Measurements from ENCODE around the gene AK2.

Gene AK2

DNA sequence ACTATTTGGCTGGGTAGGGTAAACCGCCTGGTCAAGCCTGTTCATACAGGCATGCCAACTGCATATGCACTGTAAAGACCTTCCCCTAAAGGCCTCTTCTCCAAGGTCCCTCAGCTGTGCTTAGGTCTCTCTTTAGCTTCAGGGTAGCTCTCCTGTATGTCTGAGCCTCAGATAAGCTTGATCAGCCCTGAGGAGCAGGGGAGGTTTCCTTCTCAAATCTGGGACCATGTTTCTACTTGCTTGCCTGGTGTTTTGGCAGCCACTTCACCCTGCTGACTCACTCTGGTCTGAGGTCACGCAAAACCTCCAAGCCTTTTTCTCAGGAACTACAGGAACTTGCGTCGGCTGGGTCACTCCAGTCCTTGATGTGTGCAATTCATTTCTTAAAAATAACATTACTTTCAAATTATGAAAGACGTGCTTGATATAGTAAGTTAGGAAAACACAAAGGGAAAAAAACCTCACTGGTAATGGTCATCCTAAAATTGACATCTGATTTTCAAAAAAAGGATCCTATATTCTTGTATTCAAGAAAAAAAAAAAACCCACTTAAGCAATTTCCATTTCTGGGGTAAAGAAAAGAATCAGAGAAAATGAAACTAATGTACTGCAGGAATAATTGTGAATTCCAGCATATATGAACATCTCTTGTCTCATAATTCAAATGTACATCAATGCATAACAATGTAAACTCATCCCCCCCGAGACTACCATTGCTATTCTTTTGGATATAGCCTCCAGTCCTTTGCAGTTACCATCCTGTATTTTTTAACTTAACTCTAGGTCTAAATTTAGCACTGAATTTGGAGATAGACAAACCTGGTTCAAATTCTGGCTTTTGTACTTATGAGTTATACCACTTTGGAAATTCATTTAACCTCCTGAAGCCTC, 47.3 kb downstream of the AK2 start:
- no peak overlapping the region for H3K4me3 ChIP-seq (ENCODE audit: low read depth, low read length)
- H3K9me3 ChIP-seq (ENCODE audit: control insufficient read depth, insufficient read depth, low read depth, low read length), result no peaks in the 10 kb centered on the region
- TF ChIP-seq WT1 (tag by site-specific recombination; IDR thresholded peaks at IDR 0.05), result no peak
- no peak for TF ChIP-seq ZNF777 (tag by site-specific recombination; IDR thresholded peaks at IDR 0.05; ENCODE audit: borderline replicate concordance)
- no peak for TF ChIP-seq ZNF561 (tag by site-specific recombination; IDR thresholded peaks at IDR 0.05; ENCODE audit: borderline replicate concordance)
- no peak for TF ChIP-seq ZNF146 (tag by site-specific recombination; IDR thresholded peaks at IDR 0.05)
- peak; percentile 66; the same call in 1 of the 2 replicates for TF ChIP-seq ZNF600 (tag by site-specific recombination; IDR thresholded peaks at IDR 0.05)
- TF ChIP-seq ZNF248 (tag by site-specific recombination; IDR thresholded peaks at IDR 0.05), result no peak
- TF ChIP-seq ZBTB6 (tag by site-specific recombination; IDR thresholded peaks at IDR 0.05), result no peak
- no peak for TF ChIP-seq ZNF426 (tag by site-specific recombination; IDR thresholded peaks at IDR 0.05)
- no peak for TF ChIP-seq ZNF133 (tag by site-specific recombination; IDR thresholded peaks at IDR 0.05)
- TF ChIP-seq, protein P1, sequence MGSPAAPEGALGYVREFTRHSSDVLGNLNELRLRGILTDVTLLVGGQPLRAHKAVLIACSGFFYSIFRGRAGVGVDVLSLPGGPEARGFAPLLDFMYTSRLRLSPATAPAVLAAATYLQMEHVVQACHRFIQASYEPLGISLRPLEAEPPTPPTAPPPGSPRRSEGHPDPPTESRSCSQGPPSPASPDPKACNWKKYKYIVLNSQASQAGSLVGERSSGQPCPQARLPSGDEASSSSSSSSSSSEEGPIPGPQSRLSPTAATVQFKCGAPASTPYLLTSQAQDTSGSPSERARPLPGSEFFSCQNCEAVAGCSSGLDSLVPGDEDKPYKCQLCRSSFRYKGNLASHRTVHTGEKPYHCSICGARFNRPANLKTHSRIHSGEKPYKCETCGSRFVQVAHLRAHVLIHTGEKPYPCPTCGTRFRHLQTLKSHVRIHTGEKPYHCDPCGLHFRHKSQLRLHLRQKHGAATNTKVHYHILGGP (tag by site-specific recombination; IDR thresholded peaks at IDR 0.05), result no peak
- TF ChIP-seq ZNF362 (tag by site-specific recombination; IDR thresholded peaks at IDR 0.05), result no peak
- TF ChIP-seq SALL2 (tag by site-specific recombination; IDR thresholded peaks at IDR 0.05; ENCODE audit: borderline replicate concordance), result no peak
- TF ChIP-seq SP7 (tag by site-specific recombination; IDR thresholded peaks at IDR 0.05), result 0 out of 2 replicates have a peak, but pooled peaks have one; percentile 26
- TF ChIP-seq FEZF1 (tag by site-specific recombination; IDR thresholded peaks at IDR 0.05), result no peak
- TF ChIP-seq HOXD13 (CRISPR knock-in tag; IDR thresholded peaks at IDR 0.05; ENCODE audit: borderline replicate concordance), result no peak
- no peak for TF ChIP-seq ZNF48 (tag by site-specific recombination; IDR thresholded peaks at IDR 0.05)
- TF ChIP-seq ZNF366 (tag by site-specific recombination; conservative IDR thresholded peaks at IDR 0.05), result 0 out of 2 replicates have a peak, but pooled peaks have one; percentile 35
- 0 out of 2 replicates have a peak, but pooled peaks have one; percentile 21 for TF ChIP-seq ZNF184 (tag by site-specific recombination; IDR thresholded peaks at IDR 0.05)
- TF ChIP-seq ZBTB17 (tag by site-specific recombination; IDR thresholded peaks at IDR 0.05), result peak; percentile 55
- no peak for TF ChIP-seq ZNF174 (tag by site-specific recombination; IDR thresholded peaks at IDR 0.05)
- peak; percentile 54; the same call in 1 of the 2 replicates for TF ChIP-seq ZNF629 (tag by site-specific recombination; IDR thresholded peaks at IDR 0.05)
- no peak for TF ChIP-seq SCRT2 (tag by site-specific recombination; IDR thresholded peaks at IDR 0.05)
- ChIA-PET CTCF (no interaction called here), POLR2A (interaction anchor here (0.5 to 1.5 kb wide), 2 partner anchors 24 to 1167 kb away, joined by 3 to 4 read pairs; no protein-coding TSS in a partner anchor)
- no peak overlapping the region for H3K27ac ChIP-seq (ENCODE audit: extremely low read depth, low read depth, low read length)
- no peaks in the 10 kb centered on the region; the same call in 1 of the 2 replicates for H3K4me1 ChIP-seq (ENCODE audit: control insufficient read depth, insufficient read depth, low read length)
- H3K36me3 ChIP-seq (ENCODE audit: control insufficient read depth in 2 of 2, insufficient read depth in 1 of 2, low read length in 2 of 2), result no peaks in the 10 kb centered on the region

DNA sequence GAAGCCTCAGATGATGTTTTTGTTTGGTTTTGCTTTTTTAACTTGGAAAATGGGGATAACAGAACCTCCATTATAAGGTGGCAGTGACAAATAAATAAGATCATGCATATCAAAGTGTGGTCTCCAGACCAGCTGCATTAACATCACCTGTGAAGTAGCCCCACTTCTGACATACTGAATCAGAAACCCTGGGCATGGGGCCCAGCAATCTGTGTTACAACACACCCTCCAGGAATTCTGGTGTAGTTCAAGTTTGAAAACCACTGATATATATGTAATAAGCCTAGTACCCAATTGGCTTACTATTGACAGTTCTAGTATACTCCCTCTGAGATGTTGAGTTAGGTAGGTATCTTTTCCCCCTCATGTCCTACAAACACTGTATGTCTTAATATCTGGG, 48.0 kb downstream of the AK2 start:
- no peak overlapping the region for H3K4me3 ChIP-seq (ENCODE audit: low read depth, low read length)
- POLR2A ChIA-PET, result interaction anchor here (0.5 to 1.5 kb wide), 2 partner anchors 24 to 1166 kb away, joined by 3 to 4 read pairs; no protein-coding TSS in a partner anchor
- CTCF ChIA-PET, result no interaction called here

More for the DNA sequence above, 48.0 kb downstream of the AK2 start:
- Histone ChIP-seq H3K27ac (ENCODE audit: extremely low read depth, low read depth, low read length) (no peak overlapping the region), H3K4me1 (ENCODE audit: control insufficient read depth, insufficient read depth, low read length) (no peaks in the 10 kb centered on the region; the same call in 1 of the 2 replicates), H3K36me3 (ENCODE audit: control insufficient read depth in 2 of 2, insufficient read depth in 1 of 2, low read length in 2 of 2) (no peaks in the 10 kb centered on the region), H3K9me3 (ENCODE audit: control insufficient read depth, insufficient read depth, low read depth, low read length) (no peaks in the 10 kb centered on the region)
- TF ChIP-seq ZNF473 (tag by site-specific recombination; IDR thresholded peaks at IDR 0.05), result no peak
- peak; percentile 83 for TF ChIP-seq ZBTB20 (tag by site-specific recombination; IDR thresholded peaks at IDR 0.05)

Measured in HEK293 (cell line).